Measurements from ENCODE around the gene EFCAB6.
A peak's percentile ranks its signal among the peaks of the same experiment; 100 is the strongest.
"Not testable (repeated sequence)": the region's sequence is repeated elsewhere in the genome, so short reads cannot be mapped to it uniquely, and the experiment has no call there.

EFCAB6 gene

DNA sequence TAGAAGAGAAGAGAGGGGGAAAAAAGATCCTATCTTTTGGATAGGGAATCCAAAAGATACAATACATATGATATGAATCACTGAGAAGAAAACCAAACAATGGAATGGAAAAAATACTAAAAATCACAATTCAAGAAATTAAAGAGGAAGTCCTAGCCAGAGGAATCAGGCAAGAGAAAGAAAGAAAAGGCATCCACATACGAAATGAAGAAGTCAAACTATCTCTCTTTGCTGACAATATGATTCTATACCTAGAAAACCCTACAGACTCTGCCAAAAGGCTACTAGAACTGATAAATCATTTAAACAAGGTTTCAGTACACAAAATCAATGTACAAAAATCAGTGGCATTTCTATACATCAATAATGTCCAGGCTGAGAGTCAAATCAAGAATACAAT lies 91.4 kb downstream of the EFCAB6 start:
- no peak for DNase-seq (ENCODE audit: low read depth, low spot score)

DNA sequence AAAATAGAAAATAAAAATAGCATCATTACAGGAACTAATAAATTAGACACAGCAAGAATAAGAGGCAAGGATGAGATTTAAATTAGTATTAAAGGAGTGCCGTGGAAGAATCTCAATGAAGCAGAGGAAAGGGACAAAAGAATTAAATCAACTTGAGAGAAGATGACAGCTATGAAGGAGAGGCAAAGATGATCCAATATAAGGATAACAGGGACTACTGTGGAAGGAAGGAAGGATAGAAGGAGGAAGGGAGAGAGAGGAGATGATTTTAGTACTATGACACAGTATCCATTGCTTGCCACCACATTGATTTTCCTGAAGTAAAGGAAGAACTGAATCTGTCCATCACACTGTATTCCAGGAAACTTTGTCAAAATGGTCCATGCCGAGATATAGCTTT lies 98.0 kb downstream of the EFCAB6 start:
- no peak for DNase-seq (ENCODE audit: low read depth, low spot score)

DNA sequence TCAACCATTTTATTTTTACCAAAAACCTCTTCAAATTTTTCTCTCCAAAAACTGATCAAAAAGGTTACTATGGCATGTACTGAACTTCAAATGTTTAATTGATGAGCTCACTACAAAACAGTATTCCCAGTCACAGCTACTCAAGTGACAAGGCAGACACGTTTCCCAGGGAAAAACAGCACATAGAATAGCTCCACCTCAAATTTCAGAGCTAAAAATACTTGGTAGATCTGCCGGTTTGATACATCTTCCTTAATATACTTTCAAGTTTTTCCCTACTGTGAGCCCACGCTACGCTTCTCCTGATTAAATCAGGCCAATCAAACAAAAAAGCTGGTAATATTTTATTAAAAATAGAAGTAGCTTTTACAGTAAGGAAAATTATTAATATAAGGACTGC lies 100.4 kb downstream of the EFCAB6 start:
- no peak for DNase-seq (ENCODE audit: low read depth, low spot score)

DNA sequence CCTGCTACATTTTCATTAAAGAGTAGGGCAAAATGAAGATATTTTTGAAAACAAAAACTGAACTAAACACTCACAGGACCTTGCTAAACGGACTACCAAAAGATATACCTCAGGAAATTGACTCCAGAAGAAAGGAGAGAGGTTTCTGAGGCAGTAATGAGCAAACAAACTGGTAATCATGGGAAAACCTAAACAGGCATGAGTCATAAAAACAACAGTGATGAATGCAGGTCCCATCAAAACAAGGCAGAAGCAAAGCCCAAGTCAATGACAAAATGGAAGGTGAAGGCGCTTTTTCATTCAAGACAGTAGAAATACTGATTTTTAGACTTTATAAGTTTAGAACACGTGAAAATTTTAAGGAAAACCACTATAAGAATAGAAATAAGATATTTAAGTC lies 104.5 kb downstream of the EFCAB6 start:
- no peak for DNase-seq (ENCODE audit: low read depth, low spot score)

DNA sequence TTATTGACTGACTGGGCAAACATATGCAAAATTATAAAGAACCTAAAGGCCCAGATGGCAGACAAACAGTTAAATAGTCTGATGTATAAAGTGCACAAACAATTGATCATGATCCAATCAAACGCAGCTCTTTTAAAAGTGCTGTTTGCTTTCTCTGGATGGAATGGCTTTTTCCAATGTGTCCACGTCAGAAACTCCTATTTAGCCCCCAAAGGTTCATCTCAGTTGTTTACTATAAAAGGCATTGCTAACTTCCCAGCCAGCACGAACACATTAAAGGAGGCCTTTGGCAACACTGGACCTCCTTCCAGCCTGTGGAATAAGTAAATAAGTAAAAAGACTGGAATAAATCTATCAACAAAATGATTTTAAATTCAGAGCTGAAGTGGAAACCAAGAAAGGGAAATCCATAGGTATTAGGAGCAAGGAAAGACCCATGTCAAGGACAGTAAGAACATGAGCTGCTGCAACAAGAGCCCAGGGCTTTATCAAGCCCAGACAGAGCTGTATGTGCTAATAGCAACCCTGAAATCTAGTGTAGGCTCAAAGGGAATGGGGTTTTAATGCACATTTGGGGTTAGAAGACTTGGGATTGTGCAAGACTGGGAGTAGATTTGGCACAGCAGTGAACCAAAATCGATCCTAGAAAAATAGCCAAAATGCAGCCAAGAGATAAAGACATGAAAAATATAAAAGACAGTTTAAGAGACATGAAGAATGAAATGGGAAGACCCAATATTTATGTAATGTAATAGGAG lies 105.4 kb downstream of the EFCAB6 start:
- DNase-seq (ENCODE audit: low read depth, low spot score): no peak

DNA sequence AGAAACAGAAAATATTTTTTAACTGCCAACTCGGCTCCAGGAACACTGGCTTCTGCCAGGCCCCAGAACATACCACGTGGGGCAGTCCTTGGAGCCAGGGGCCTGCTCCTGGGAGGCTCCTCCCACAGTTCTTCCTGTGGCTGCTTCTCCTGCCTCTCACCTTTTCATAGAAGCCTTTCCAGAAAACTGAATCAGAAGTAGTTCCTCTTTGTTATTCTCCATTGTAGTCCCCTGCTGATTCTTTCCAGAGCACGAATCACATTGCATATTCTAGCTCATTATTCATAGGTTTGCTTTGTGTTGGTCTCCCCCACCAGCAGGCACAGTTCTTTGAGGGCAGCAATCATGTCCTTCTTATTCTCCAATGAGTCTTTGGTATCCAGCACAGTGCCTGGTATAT lies 106.0 kb downstream of the EFCAB6 start:
- DNase-seq (ENCODE audit: low read depth, low spot score): peak; percentile 54

DNA sequence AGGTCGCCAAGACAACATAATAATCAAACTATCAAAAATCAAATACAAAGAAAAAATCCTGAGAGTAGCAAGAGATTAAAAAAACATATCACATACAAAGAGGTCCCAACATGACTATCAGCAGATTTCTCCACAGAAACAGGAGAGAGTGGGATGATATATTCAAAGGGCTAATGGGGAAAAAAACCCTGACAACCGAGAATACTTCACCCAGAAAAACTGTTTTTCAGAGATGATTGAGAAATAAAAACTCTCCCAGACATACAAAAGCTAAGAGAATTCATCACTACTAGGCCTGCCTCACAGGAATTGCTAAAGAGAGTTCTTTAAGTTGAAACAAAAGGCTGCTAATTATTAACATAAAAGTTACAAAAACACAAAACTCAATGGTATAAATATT lies 108.1 kb downstream of the EFCAB6 start:
- DNase-seq (ENCODE audit: low read depth, low spot score): no peak

DNA sequence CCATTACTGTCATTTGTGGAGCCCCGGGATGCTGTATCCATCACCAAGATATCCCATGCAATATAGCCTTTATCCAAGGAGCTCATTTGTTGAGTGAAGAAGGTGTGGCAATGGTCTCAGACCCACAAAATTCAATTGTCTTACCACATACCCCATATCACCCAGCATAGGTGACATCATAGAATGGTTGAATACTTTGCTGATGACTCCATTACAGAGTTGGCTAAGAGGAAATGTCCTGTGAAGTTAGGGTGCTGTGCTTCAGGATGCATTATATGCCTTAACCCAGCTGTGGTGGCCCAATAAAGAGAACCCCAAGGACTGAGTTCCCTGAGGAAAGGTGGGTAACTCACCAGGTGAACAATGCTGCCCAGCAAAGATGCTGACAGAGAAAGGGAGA lies 113.7 kb downstream of the EFCAB6 start:
- DNase-seq (ENCODE audit: low read depth, low spot score): no peak

DNA sequence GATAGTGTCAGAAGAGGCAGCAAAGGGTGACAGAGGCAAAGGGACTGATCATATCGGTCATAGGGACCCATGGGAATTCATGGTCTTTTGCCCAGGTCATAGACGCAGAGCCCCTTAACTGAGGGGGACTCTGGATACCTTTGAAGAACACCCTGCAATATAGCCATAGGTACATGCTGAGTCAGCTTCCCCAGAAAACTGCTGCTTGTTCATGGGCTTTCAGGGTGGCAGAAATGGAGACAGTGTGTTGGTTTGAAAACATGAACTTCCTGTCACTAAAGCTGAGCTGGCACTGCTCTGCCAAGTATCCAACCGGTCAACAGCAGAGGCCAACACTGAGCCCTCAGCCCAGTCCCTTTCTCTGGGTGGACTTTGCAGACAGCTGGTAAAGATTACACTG lies 114.2 kb downstream of the EFCAB6 start:
- DNase-seq (ENCODE audit: low read depth, low spot score): no peak

DNA sequence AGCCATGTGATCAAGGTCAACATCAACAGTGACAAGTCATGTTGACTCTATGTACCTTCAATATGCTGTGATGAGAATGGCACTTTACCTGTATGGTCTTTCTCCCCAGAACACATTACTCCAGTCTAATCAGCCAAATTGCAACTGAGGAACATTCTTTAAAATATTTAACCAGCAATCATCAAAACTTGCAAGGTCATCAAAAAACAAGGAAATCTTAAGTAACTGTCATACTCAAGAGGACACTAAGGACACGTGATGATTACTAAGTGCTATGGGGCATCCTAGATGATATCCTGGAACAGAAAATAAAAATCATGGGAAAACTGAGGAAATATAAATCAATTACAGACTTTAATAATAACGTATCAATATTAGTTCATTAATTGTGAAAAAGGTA lies 118.9 kb downstream of the EFCAB6 start:
- DNase-seq (ENCODE audit: low read depth, low spot score): no peak

DNA sequence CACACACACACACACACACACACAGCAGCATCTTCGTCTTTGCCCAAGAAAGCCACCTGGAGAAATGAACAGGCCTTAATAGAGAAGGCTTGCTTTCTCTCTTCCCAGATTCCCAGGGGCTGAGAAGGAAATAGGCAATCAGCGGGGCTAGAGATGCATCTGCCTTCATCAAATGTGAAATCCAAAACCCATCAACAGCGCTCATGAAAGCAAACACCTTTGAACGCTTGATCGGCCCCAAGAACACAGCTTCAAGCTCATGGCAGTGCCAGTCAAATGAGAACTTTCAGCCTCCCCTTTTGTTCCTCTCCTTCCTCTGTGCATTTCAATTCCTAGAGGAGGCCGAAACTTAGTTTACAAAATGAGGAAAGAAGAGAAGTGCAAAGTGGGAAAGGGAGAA lies 122.7 kb downstream of the EFCAB6 start:
- no peak for DNase-seq (ENCODE audit: low read depth, low spot score)

DNA sequence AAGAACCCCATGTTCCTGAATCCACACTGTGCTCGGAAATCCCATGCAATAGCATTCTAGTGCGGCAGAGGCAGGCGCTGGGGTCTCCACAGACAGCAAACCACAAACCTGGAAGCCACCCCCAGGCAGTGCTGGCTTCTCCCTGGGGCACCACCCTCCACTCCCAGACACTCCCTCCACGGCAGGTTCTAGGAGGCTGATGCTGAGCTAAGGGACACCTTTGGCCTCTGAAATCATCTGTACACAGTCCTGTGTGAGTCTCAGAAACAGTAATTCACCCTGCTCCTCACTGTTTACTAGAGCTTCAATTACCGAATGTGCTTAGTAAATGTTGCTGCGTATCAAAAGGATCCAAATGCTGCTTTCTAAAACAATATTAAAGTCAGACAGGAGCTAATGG lies 129.3 kb downstream of the EFCAB6 start:
- no peak for DNase-seq (ENCODE audit: low read depth, low spot score)

DNA sequence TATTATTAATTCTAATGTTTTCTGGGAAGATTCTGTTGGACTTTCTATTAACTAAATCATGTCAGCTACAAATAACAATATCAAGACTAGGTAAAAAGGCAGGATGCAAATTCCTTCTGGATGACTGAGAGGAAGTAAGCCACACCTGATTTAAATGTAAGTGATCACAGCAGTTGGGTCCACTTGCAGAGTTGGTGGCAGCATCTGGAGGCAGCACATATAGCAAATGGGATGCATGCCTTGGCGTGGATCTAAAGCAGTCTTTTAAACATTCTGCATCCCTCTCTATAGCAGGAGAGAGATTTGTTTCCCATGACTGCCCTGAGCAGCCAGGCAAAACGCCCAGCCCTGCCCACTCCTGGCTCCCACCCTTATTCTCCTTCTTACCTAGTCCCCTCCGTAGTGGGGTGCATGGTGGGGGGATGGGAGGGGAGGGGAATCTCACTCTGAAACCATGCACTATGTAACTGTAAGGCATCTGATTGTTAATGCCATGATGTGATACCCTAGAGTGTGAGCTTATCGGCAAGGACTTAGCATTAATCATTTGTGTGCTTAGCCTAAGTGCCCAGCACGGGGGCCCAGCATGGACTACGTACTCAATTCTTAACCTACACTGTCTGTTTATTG lies 130.3 kb downstream of the EFCAB6 start:
- peak; percentile 25 for DNase-seq (ENCODE audit: low read depth, low spot score)

DNA sequence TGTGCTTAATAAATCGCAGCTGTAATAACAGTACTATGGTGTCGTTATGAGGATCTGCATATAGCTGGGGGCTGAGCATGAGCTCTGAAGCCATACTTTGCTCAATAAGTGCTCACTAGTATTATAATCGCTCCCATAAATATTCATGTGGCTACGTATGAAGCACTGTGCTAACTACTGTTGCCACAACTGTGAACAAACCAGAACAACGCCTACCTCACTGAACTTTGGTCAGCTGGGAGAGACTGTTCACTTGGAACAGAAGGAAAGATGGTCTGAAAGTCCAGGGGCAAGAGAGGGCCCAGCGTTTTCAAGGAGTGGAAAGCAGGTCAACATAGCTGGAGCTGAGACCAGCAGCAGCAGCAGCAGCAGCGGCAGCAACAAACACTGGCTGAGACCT lies 141.6 kb downstream of the EFCAB6 start:
- DNase-seq (ENCODE audit: low read depth, low spot score): no peak

DNA sequence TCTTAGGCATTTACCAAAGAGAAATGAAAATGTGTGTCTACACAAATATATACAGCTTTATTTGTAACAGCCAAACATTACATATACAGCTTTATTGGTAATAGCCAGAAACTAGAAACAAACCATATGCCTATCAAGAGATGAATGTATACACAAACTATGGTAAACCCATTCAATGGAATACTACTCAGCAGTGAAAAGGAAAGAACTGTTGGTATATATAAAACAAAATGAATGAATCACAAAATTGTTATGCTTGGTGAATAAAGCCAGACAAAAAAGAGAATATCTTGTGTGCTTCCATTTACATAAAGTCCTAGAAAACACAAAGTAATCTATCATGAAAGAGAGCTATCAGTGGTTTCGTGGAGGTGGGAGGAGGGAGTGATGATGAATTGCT lies 142.9 kb downstream of the EFCAB6 start:
- no peak for DNase-seq (ENCODE audit: low read depth, low spot score)

DNA sequence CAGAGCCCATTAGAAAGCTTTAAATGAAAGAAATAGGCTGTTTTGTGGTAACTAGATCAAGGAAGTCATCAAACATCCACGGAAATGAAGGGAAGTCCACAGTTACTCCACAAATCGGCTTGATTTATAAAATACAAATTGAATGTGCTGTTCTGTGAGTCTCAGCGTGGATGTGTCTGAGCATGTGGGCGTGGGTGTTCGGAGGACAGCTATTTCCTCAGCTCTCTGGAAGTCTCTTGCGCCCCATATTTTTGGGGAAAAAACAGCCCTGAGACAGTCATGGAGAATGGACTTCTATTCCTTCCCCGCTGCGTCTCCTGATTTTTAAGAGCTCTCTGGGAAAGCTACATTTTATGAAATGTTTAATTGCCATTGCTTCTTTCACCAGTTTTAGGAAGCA lies 144.4 kb downstream of the EFCAB6 start:
- DNase-seq (ENCODE audit: low read depth, low spot score): no peak

DNA sequence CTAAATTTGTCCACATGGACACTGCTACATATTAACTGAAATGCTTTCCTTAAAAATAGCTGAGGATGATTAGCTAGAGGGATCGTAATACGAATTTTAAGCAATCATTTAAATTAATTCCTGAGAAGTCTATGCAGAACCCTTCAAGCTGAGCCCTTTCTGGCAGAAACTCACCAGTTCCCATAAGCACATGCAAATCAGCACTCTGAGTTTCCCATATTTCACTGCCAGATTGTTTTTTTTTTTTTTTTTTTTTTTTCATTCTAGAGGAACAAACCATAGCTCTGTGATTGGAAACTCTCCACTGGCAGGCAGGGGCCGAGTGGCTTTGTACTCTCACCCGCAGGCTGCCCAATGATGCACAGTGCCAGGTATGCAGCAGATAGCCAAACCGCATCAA lies 145.6 kb downstream of the EFCAB6 start:
- no peak for DNase-seq (ENCODE audit: low read depth, low spot score)

DNA sequence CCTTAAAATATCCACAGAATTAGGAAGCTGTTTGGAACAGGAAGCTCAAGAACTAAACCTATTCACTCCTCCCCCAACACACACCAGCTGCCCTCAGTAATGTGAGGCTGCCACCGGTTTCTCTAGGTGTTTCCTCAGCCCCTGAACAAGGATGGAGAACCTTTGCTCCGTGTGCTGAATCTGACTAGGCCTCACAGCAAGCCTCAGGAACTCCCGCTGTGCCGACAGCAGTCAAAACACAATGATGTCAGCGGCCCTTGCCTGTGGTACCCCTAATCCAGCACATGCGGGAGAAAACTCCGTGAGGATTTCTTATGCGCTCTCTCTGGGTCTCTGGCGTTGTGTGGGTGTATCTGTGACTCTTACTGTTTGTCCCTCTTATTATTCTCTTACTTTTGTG lies 153.3 kb downstream of the EFCAB6 start:
- DNase-seq (ENCODE audit: low read depth, low spot score): peak; percentile 17

DNA sequence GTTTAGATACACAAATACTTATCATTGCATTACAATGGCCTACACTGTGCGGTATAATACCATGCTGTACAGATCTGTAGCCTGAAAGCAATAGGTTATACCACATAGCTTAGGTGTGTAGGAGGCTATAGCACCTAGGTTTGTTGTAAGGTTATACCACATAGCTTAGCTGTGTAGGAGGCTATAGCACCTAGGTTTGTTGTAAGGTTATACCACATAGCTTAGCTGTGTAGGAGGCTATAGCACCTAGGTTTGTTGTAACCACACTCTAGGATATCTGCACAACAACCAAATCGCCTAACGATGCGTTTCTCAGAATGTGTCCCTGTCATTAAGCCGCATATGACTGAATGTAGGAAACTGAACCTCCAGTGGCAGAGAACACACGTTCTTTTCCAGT lies 155.5 kb downstream of the EFCAB6 start:
- DNase-seq (ENCODE audit: low read depth, low spot score): not testable (repeated sequence)

DNA sequence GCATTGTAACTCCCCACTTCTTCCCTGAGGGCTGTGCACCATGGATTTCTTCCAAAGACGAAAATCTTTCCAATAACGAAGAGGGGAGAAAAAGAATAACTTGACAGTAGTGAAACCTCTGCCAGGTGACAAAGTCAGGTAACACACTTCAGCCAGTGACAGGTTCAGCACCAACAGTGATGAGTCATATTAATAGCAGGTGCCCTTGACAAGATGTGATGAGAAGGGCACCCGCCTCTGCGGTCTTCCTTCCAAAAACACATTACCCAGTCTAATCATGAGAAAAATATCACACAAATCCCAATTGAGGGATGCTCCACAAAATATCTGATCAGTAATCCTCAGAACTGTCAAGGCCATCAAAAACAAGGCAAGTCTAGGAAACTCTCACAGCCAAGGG lies 157.8 kb downstream of the EFCAB6 start:
- no peak for DNase-seq (ENCODE audit: low read depth, low spot score)

DNA sequence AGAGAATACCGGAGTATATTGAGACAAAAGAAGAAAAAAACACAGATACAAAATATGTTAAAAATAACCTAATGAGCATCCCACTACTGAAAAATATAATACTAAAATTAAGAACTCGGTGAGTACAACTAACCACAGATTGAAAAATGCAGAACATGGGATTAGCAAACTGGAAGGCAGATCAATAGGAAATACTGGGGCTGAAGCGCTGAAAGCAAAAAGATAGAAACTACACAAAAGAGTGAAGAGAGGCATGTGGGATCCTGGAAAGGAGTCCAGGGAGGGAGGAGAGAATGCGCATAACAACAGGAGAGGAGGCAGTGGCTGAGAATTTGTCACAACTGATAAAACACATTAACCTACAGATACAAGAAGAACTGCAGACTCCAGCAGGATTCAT lies 159.3 kb downstream of the EFCAB6 start:
- no peak for DNase-seq (ENCODE audit: low read depth, low spot score)

DNA sequence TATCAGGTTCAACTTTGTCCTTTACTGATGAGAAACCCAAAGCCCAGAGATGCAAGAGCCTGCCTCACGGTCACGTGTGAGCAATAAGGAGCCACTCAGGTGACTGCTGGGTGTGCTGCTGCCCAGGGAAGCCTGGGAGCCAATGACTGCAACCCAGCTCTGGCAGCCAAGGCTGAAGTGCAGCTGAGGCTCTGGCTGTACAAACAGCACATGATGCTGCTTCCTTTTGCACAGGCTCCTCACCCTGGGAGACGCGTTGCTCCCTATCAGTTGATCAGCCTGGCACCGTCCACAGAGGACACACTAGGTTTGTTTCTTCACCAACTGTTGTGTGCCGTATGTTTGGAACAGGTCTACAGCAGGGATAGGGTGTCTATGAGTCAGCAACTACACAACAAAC lies 168.7 kb downstream of the EFCAB6 start:
- DNase-seq (ENCODE audit: low read depth, low spot score): no peak

DNA sequence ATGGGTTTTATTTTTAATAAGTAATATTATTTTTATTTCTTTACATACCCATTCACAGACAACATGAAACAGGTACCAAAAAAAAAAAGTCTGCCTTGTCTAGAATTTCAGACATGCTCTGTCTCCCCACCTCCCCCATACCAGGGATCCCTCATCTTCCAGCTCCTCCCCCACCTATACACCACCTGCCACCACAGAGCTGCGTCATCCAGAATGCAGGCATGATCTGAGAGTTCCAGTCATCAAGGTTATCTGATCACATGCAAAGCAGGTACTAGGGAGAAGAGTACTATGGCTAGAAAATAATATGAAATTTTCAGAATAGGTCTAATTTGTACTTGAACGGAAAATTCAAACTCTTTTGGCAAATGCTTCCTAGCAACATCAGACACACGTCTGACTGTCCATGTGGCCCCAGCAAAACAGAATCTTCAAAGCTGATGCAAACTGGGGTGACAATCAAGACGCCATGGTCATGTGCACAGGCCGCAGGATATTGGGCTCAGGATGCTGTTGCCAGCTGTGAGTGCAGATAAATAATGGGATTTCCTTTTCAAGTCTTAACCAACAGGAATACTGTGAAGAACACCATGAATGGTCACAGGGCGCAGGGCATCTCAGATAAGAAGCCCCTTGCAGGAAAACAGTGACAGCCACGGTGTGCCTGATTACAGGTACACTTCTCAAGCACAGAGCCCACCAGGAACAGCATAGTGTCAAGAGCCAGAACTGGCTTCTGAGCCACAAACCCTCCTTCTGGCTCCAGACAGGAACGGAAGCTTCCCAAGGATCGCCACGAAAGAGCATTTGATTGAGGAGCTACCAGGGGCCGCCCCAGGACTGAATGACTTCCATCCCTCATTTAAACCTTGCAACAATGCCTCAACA lies 169.5 kb downstream of the EFCAB6 start:
- DNase-seq (ENCODE audit: low read depth, low spot score): no peak

Data from iPS DF 19.7 (cell line).